Fibroblast of skin of right quadriceps (primary cell): ENCODE data around the gene NEFH.
"Not testable (repeated sequence)": the region's sequence is repeated elsewhere in the genome, so short reads cannot be mapped to it uniquely, and the experiment has no call there.

ENCODE experiments used
- DNase-seq: peaks from one replicate; pipeline ENCODE4 v3.0.0-alpha.2; 2013

The NEFH gene

GRCh38 chr22:29479417-29480261 lies at the start of gene NEFH:
NEFH (plus strand) TSS chr22:29480218; CDS start chr22:29480263, 45 bp downstream.
- DNase-seq, result no peak

GRCh38 chr22:29431986-29432385 lies 48.0 kb upstream of the NEFH start:
- no peak for DNase-seq

DNA sequence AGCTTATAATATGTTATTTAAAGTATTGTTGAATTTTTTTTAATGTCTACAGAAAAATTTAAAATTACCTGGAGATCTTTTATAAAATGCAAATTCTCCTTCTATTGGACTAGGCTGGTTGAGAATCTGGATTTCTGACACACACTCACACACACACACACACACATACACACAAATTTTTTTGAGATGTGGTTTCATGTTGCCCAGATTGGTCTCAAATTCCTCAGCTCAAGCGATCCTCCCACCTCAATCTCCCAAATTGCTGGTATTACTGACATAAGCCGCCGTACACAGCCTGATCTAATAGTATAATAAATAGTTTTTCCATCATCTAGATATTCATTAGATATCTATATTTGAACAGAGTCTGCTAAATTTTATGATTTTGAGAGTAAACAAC lies 46.2 kb upstream of the NEFH start:
- DNase-seq, result no peak

DNA sequence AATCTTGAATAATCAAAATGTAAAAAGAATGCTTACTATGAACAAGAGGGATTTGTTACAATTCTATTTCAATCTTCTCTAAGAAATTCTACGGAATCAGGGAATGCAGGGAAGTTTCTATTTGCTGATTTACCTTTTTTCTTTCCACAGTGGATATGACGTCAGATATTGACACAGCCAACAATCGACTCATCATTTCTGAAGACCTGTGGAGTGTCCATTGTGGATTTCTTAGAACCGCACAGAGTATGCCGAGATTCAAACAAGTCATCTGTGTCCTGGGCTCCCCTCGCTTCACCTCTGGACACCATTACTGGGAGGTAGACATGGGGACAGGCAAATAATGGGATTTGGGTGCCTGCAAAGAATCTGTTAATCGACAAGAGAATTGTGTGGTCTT lies 45.7 kb upstream of the NEFH start:
- DNase-seq, result no peak

DNA sequence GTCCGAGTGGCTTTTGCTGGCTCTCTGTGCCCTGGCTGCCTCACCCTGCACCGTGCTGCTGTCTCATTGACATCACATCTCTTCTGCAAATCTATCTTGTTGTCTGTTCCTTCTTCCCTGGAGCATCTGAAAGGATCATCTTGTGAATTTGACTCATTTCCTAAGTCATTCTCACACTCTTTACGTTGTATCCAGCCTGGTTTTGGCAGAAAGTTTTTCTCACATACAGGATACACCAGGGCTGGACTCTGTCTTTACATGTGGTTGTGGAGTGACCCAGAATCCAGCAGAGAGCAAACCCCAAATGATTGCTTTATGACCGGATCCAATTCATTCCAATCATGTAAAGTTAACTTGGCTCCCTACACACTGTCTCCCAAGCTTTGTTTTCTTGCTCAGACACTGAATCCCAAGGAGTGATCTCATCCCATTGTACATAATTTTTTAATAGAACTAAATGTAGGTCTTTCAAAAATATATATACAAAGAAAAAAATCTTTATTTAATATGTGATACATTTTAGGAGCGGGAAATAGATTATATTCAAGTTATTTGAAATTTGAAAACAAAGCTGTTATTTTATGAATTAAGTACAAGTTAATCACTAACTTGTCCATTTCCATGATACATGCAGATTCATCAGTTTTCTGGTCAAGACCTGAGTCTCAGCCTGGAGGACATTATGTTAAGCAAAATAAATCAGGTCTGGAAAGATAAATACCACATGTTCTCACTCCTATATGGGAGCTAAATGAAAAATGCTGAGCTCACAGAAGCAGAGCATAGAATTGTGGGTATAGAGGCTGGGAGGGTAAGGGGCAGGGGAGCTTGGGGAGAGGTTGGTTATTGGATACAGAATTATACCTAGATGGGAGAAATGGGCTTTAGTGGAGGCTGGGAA lies 44.5 kb upstream of the NEFH start:
- DNase-seq, result no peak

DNA sequence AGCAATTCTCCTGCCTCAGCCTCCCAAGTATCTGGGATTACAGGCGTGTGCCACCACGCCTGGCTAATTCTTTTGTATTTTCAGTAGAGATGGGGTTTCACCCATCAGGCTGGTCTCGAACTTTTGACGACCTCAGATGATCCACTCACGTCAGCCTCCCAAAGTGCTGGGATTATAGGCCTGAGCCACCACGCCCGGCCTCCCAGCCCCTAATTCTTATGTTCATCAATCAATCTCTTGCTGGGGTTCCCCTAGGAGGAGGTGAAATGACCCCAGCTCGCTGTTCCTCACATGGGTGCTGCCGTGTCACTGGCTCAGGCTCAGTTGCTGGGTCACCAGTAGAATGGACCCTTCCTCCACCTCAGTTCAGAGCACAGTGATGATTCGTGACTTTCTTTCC lies 41.7 kb upstream of the NEFH start, which contains the start of gene RFPL1:
Gene RFPL1 (plus strand): TSS at position 301 of the 400 bp plus-strand sequence.
- DNase-seq, result not testable (repeated sequence)

GRCh38 chr22:29442976-29443375 lies 37.0 kb upstream of the NEFH start:
- DNase-seq, result no peak

- DNase-seq, result no peak
Measured at GRCh38 chr22:29443452-29443851, 36.6 kb upstream of the NEFH start.

- no peak for DNase-seq
Measured at GRCh38 chr22:29443861-29444792, 35.9 kb upstream of the NEFH start.

DNA sequence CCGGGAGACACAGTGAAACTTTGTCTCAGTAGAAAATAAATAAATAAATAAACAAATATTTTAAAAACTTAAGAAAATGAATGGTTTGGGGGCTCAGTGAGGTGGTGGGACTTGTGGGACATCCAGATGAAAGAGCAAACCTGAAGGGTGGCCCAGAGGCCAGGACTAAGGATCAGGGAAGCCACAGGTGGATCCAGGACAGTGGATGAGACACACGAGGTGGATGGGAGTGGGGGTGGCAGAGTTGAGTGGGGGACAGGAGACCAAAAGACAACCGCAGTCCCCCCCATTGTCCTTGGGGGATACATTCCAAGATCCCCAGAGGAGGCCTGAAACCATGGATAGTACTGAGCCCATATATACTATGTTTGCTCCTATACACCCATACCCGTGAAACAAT lies 34.5 kb upstream of the NEFH start:
- DNase-seq, result no peak

- no peak for DNase-seq
Measured at GRCh38 chr22:29447906-29448305, 32.1 kb upstream of the NEFH start.

DNA sequence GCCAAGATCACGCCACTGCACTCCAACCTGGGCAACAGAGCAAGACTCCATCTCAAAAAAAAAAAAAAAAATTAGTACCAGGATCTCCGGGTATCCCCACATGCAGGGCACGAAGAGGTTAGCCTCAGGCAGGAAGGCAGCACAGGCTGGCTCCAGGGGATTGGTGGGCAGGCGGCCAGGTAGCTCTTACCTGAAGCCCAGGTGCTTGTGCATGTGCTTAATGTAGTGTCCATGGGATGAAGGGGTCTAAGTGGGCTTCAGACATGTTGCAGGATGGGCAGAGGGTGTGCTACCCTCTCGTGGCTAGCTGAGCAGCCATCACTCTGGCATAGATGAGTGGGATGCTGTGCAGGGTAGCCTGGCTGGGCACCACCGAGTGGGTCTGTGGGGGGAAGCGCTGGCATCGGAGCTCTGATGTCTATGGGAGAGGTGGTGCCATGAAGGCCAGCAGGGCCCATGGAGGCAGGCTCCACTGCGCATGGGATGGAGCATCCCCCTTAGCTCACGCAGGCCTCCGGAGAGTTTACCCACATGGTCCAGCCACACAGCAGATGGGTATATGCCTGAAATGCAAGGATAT lies 30.6 kb upstream of the NEFH start:
- no peak for DNase-seq

GRCh38 chr22:29450222-29450621 lies 29.8 kb upstream of the NEFH start:
- DNase-seq, result no peak

DNA sequence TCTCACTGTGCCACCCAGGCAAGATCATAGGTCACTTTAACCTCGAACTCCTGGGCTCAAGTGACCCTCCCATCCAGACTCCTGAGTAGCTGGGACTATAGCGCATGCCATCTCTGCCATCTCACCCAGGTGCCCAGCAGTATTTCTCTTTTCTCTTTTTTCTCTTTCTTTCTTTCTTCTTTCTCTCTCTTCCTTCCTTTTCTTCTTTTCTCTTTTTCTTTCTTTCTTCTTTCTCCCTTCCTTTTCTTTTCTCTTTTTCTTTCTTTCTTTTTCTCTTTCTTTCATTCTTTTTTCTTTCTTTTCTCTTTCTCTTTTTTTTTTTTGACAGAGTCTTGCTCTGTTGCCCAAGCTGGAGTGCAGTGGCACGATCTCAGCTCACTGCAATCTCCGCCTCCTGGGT lies 28.2 kb upstream of the NEFH start:
- DNase-seq, result no peak

DNA sequence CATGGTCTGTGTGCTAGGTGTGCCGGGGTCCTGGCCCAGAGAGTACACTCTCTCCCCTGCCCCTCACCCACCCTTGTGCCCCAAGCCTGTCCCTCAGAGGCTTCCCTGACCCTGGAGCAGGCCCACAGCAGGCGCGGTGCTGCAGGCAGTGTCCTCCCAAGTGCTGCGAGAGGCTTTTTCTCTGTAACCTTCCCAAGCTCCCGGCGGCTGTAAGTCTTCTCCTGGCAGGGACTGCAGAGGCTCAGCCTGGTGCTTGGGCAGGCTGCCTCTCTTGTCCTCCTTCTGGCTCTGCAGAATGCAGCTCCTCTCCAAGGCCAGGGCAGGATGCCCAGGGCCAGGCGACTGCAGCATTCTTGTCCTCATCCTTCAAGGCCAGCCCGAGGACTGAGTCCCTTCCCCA lies 25.7 kb upstream of the NEFH start:
- DNase-seq, result no peak

DNA sequence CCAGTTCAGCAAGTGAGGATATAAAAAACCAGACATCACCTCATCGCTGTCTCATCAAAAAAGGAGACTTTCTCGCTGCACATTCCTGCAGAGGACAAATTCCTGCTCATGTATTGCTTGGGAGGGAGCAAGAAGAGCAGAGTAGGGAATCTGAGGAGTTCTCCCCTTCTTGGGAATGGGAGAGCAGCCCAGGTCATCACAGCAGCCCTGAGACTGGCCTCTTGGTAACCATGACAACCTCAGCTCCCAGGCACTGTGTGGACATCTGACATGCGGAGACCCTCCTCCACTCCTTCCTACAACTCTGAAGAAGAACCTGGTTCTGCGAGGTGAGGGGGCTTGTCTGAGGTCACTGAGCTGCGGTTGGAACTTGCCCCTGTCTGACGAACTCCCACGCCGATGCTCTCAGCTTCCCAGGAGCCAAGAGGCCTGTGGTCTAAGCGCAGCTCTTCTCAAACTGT lies 23.8 kb upstream of the NEFH start:
- peak; percentile 69 for DNase-seq

GRCh38 chr22:29457730-29458129 lies 22.3 kb upstream of the NEFH start:
- peak; percentile 17 for DNase-seq

GRCh38 chr22:29458551-29458950 lies 21.5 kb upstream of the NEFH start:
- DNase-seq, result no peak

GRCh38 chr22:29459773-29460172 lies 20.2 kb upstream of the NEFH start:
- no peak for DNase-seq

GRCh38 chr22:29461263-29461662 lies 18.8 kb upstream of the NEFH start:
- no peak for DNase-seq

DNA sequence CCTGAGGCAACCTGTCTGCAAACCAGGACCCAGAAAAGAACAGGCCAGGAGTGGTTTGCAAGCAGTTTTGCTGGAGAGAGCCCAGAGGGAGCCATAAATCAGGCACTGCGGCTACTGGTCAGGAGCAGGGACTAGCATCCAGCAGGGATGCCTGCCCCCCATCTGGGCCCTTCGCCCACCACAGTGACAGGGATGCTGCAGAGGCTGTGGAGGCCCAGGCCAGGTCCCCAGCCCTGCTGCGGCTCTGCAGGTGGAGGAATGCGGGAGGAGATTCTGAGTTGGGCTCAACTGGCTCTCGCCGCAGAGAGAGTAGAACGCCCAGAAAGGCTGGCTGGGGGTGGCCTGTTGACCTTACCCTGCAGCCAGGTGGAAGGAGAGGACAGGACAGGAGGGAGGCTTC lies 16.4 kb upstream of the NEFH start:
- DNase-seq, result no peak

- DNase-seq, result no peak
Measured at GRCh38 chr22:29464581-29464980, 15.4 kb upstream of the NEFH start.
